BJ (cell line): ENCODE data around the gene TFAP2A. TPM values are rescaled to one million over a fixed set of nuclear protein-coding genes. Genes with fewer than 3 reads are reported as not detected.

Experiments used
- CTCF ChIA-PET: fragments of 350-600 bp; formaldehyde crosslinking; extraction: SDS; loops from one replicate; lab custom pipeline; 2021; ENCODE audit warnings: antibody characterized with exemption, inconsistent platforms; lab: Yijun Ruan, JAX
- POLR2A ChIA-PET: fragments of 300-600 bp; sonication (Branson Sonifier 250); formaldehyde crosslinking; extraction: SDS; loops from one replicate; lab custom pipeline; 2021; ENCODE audit warnings: antibody characterized with exemption; lab: Charles Lee
- DNase-seq: peaks from one replicate; pipeline ENCODE4 v3.0.0-alpha.2; 2011; ENCODE audit warnings: low read depth
- H3K27me3 ChIP-seq: 2 replicates; pipeline ENCODE4 v1.6.0; 2011; ENCODE audit warnings: low read length; ENCODE audit not compliant: control insufficient read depth, insufficient read depth
- H3K36me3 ChIP-seq: 2 replicates; pipeline ENCODE4 v1.5.1; 2011; ENCODE audit warnings: low read length; ENCODE audit not compliant: control insufficient read depth, insufficient read depth
- H3K4me3 ChIP-seq: 2 replicates; pipeline ENCODE4 v1.5.1; 2011; ENCODE audit warnings: low read depth, mild to moderate bottlenecking, control low read depth, low read length
- CTCF ChIP-seq: IDR thresholded peaks from 2 replicates; pipeline ENCODE4 v1.5.1; 2011; ENCODE audit warnings: low read depth, mild to moderate bottlenecking, control low read depth, inconsistent platforms, low read length, moderate library complexity; ENCODE audit not compliant: insufficient read depth
- polyA plus RNA-seq: library from polyadenylated mRNA; depleted of rRNA; stranded (reverse); fragments of >200 nt; gene quantifications from 2 replicates; pipeline ENCODE4 v1.2.3, GENCODE V29; 2011

TFAP2A gene
- polyA plus RNA-seq, 1 experiment, result 14.0 TPM

GRCh38 chr6:10449751-10450150 lies 34.9 kb upstream of the TFAP2A start:
- Histone ChIP-seq H3K36me3 (no peaks in the 10 kb centered on the region), H3K4me3 (no peak overlapping the region), H3K27me3 (no peaks in the 10 kb centered on the region)
- POLR2A ChIA-PET, result no interaction called here
- no peak for DNase-seq
- CTCF ChIA-PET, result interaction anchor here (1.5 kb wide), 1 partner anchor 8 kb away, joined by 4 read pairs; no protein-coding TSS in a partner anchor
- TF ChIP-seq CTCF, result no peak

- H3K27me3 ChIP-seq, result no peaks in the 10 kb centered on the region
- no peak for TF ChIP-seq CTCF
- H3K36me3 ChIP-seq, result no peaks in the 10 kb centered on the region
- POLR2A ChIA-PET, result no interaction called here
- DNase-seq, result no peak
- CTCF ChIA-PET, result interaction anchor here (0.7 to 1.7 kb wide), 3 partner anchors 9 to 19 kb away, joined by 3 to 5 read pairs (median 3); no protein-coding TSS in a partner anchor
- no peak overlapping the region for H3K4me3 ChIP-seq
Measured at GRCh38 chr6:10448096-10448495, 33.2 kb upstream of the TFAP2A start.

GRCh38 chr6:10446548-10446947 lies 31.7 kb upstream of the TFAP2A start:
- no peaks in the 10 kb centered on the region for H3K27me3 ChIP-seq
- TF ChIP-seq CTCF, result no peak
- no peak for DNase-seq
- ChIA-PET CTCF (interaction anchor here (0.6 to 1.7 kb wide), 2 partner anchors 12 to 20 kb away, joined by 3 to 5 read pairs; no protein-coding TSS in a partner anchor), POLR2A (no interaction called here)
- H3K36me3 ChIP-seq, result no peaks in the 10 kb centered on the region
- H3K4me3 ChIP-seq, result no peak overlapping the region

- H3K4me3 ChIP-seq, result no peak overlapping the region
- DNase-seq, result no peak
- ChIA-PET POLR2A (no interaction called here), CTCF (interaction anchor here (1.3 to 1.7 kb wide), 3 partner anchors 9 to 24 kb away, joined by 4 to 6 read pairs (median 4); no protein-coding TSS in a partner anchor)
- H3K27me3 ChIP-seq, result no peaks in the 10 kb centered on the region
- H3K36me3 ChIP-seq, result no peaks in the 10 kb centered on the region
- no peak for TF ChIP-seq CTCF
Measured at GRCh38 chr6:10441655-10442009, 26.8 kb upstream of the TFAP2A start.

- no peak for TF ChIP-seq CTCF
- H3K36me3 ChIP-seq, result no peaks in the 10 kb centered on the region
- H3K4me3 ChIP-seq, result no peak overlapping the region
- no peaks in the 10 kb centered on the region for H3K27me3 ChIP-seq
- ChIA-PET POLR2A (no interaction called here), CTCF (interaction anchor here (0.6 to 1.7 kb wide), 4 partner anchors 9 to 34 kb away, joined by 4 to 6 read pairs (median 4); no protein-coding TSS in a partner anchor)
- DNase-seq, result peak; percentile 89
Measured at GRCh38 chr6:10441004-10441654, 26.3 kb upstream of the TFAP2A start.
